Measurements from ENCODE around the gene ZNF470.

ZNF470 gene

GRCh38 chr19:56538761-56539263 is 28.5 kb upstream of the ZNF470 start, which contains the start of gene ZFP28:
Gene ZFP28 (plus strand): TSS chr19:56538948. CDS start chr19:56539019, 71 bp downstream.
- no peak for TF ChIP-seq SIN3A (IDR thresholded peaks at IDR 0.05; ENCODE audit: borderline replicate concordance, insufficient read depth, low read length)
- no peak for TF ChIP-seq TAF1 (IDR thresholded peaks at IDR 0.05; ENCODE audit: borderline replicate concordance, insufficient read depth, low read length)
- TF ChIP-seq POLR2AphosphoS5 (IDR thresholded peaks at IDR 0.05; ENCODE audit: low read depth, low read length), result no peak
- no peak for TF ChIP-seq REST (IDR thresholded peaks at IDR 0.05; ENCODE audit: insufficient read depth in 1 of 2, low read depth in 2 of 2, low read length in 2 of 2)
- no peak for TF ChIP-seq FOXP2 (optimal IDR thresholded peaks at IDR 0.05; ENCODE audit: borderline replicate concordance, extremely low read depth, extremely low read length, insufficient read depth)

- TF ChIP-seq POLR2AphosphoS5 (IDR thresholded peaks at IDR 0.05; ENCODE audit: low read depth, low read length) (no peak), REST (IDR thresholded peaks at IDR 0.05; ENCODE audit: insufficient read depth in 1 of 2, low read depth in 2 of 2, low read length in 2 of 2) (no peak), FOXP2 (optimal IDR thresholded peaks at IDR 0.05; ENCODE audit: borderline replicate concordance, extremely low read depth, extremely low read length, insufficient read depth) (no peak), TAF1 (IDR thresholded peaks at IDR 0.05; ENCODE audit: borderline replicate concordance, insufficient read depth, low read length) (no peak), SIN3A (IDR thresholded peaks at IDR 0.05; ENCODE audit: borderline replicate concordance, insufficient read depth, low read length) (no peak)
These were observed 23.5 kb upstream of the ZNF470 start for GRCh38 chr19:56543776-56544175.

GRCh38 chr19:56547535-56547934 is 19.7 kb upstream of the ZNF470 start:
- TF ChIP-seq SIN3A (IDR thresholded peaks at IDR 0.05; ENCODE audit: borderline replicate concordance, insufficient read depth, low read length) (no peak), FOXP2 (optimal IDR thresholded peaks at IDR 0.05; ENCODE audit: borderline replicate concordance, extremely low read depth, extremely low read length, insufficient read depth) (no peak), REST (IDR thresholded peaks at IDR 0.05; ENCODE audit: insufficient read depth in 1 of 2, low read depth in 2 of 2, low read length in 2 of 2) (no peak), POLR2AphosphoS5 (IDR thresholded peaks at IDR 0.05; ENCODE audit: low read depth, low read length) (no peak), TAF1 (IDR thresholded peaks at IDR 0.05; ENCODE audit: borderline replicate concordance, insufficient read depth, low read length) (no peak)

- TF ChIP-seq FOXP2 (optimal IDR thresholded peaks at IDR 0.05; ENCODE audit: borderline replicate concordance, extremely low read depth, extremely low read length, insufficient read depth) (no peak), POLR2AphosphoS5 (IDR thresholded peaks at IDR 0.05; ENCODE audit: low read depth, low read length) (no peak), REST (IDR thresholded peaks at IDR 0.05; ENCODE audit: insufficient read depth in 1 of 2, low read depth in 2 of 2, low read length in 2 of 2) (no peak), SIN3A (IDR thresholded peaks at IDR 0.05; ENCODE audit: borderline replicate concordance, insufficient read depth, low read length) (no peak), TAF1 (IDR thresholded peaks at IDR 0.05; ENCODE audit: borderline replicate concordance, insufficient read depth, low read length) (no peak)
These were observed 12.9 kb upstream of the ZNF470 start for GRCh38 chr19:56554272-56554869.
